Gastrocnemius medialis (tissue), 4 donors: ENCODE data around the gene TREML1. TPM values are rescaled to one million over a fixed set of nuclear protein-coding genes. Genes with fewer than 3 reads are reported as not detected.

ENCODE experiments used
- ATAC-seq, 2 donors: fragments of 150-250 bp; one replicate each; pipeline ENCODE4 v1.9.1; 2016
- DNase-seq, 2 donors: peaks; one replicate each; pipeline ENCODE4 v3.0.0-alpha.2; 2019
- H3K27ac ChIP-seq, 4 donors: fragments of 200-600 bp; sonication (generic); 1 replicate in 1 of 4; 2 replicates in 3 of 4; pipeline ENCODE4 v1.5.1; 2016 to 2018; ENCODE audit warnings: mild to moderate bottlenecking in 2 of 4, moderate library complexity in 1 of 4
- H3K27me3 ChIP-seq, 3 donors: fragments of 200-600 bp; sonication (generic) in 2 of 3; 1 replicate in 1 of 3; 2 replicates in 2 of 3; pipeline versions ENCODE4 v1.5.1 to v1.6.0; 2016 to 2019; ENCODE audit warnings: mild to moderate bottlenecking in 1 of 3, moderate library complexity in 1 of 3
- H3K36me3 ChIP-seq, 2 donors: fragments of 200-600 bp; sonication (generic) in 1 of 2; one replicate each; pipeline ENCODE4 v1.5.1; 2017 to 2018
- H3K4me1 ChIP-seq, 2 donors: fragments of 200-600 bp; sonication (generic) in 1 of 2; one replicate each; pipeline ENCODE4 v1.5.1; 2016 to 2017; ENCODE audit warnings: mild to moderate bottlenecking in 2 of 2
- H3K4me3 ChIP-seq, 4 donors: fragments of 200-600 bp; sonication (generic) in 3 of 4; 1 replicate in 1 of 4; 2 replicates in 3 of 4; pipeline ENCODE4 v1.5.1; 2016 to 2019; ENCODE audit warnings: mild to moderate bottlenecking in 2 of 4
- H3K9me3 ChIP-seq, 3 donors: fragments of 200-600 bp; sonication (generic) in 2 of 3; 1 replicate in 1 of 3; 2 replicates in 2 of 3; pipeline ENCODE4 v1.5.1; 2016 to 2019
- POLR2A ChIP-seq, 2 donors: fragments of 450-650 bp; IDR thresholded peaks; one replicate each; pipeline ENCODE4 v1.6.1; 2017; ENCODE audit warnings: antibody characterized with exemption in 2 of 2, mild to moderate bottlenecking in 2 of 2, moderate library complexity in 2 of 2
- in situ Hi-C, 4 donors: fragments of 200-750 bp; cut with MboI; loops; one replicate each; pipeline versions ENCODE4 v1.15.0 to v1.8.0; 2017; ENCODE audit warnings: low sequenced_read_pairs in 4 of 4
- intact Hi-C: fragments of 100-400 bp; cut with DNase I; formaldehyde crosslinking; loops from one replicate; pipeline ENCODE4 v1.15.1; 2023; ENCODE audit warnings: low total_unique reads
- total RNA-seq, 4 donors: library from RNA; depleted of rRNA; stranded (reverse); fragments of >200 nt; gene quantifications; one replicate each; pipeline versions ENCODE4 v1.1.0 to v1.2.3, GENCODE V29; 2016
- TF ChIP-seq, protein P1 (sequence below), 5 experiments: fragments of 450-650 bp in 3 of 5; fragments of 200-600 bp in 2 of 5; sonication (generic) in 2 of 5; IDR thresholded peaks in 4 of 5; conservative IDR thresholded peaks in 1 of 5; 1 replicate in 4 of 5; 2 replicates in 1 of 5; pipeline ENCODE4 v1.5.1; 2016 to 2019; ENCODE audit warnings: antibody characterized with exemption in 5 of 5, mild to moderate bottlenecking in 3 of 5, moderate library complexity in 3 of 5

The TREML1 gene
- total RNA-seq, 4 donors from 2014 or later, result not detected

DNA sequence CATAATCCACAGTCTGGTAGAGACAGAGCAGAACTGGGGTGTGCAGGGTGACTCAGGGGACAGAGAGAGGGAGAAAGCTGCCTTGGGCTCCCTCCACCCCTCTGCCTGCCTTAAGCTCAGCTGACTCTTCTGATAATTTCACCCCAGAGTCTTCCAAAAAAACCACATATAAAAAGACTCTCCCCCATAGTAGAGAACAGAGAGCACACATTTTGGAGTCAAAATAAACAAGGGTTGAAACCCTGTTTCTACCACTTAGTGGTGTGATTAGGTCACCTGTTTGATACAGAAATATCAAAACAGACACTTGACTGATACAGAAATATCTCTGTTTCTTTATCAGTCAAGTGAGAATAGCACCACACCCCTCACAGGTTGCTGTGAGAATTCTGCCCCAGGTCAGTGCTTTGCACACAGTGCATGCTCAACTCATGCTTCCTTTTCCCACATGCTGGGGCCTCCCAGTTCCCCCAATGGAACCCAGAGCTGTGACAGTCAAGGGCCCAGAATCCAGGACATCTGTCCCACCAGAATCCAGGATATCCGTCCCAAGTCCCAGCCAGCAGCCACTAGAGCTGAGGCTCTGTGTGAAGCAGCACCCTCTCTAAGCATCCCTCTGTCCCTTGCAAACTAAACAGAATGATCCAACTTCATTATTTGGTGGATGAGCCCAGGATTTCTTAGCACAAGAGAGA is 45.6 kb upstream of the TREML1 start:
- H3K9me3 ChIP-seq, result no peaks in the 10 kb centered on the region
- ATAC-seq (no peak), DNase-seq (no peak)
- no peak overlapping the region for H3K27ac ChIP-seq
- no peak overlapping the region for H3K4me3 ChIP-seq
- TF ChIP-seq, protein P1, sequence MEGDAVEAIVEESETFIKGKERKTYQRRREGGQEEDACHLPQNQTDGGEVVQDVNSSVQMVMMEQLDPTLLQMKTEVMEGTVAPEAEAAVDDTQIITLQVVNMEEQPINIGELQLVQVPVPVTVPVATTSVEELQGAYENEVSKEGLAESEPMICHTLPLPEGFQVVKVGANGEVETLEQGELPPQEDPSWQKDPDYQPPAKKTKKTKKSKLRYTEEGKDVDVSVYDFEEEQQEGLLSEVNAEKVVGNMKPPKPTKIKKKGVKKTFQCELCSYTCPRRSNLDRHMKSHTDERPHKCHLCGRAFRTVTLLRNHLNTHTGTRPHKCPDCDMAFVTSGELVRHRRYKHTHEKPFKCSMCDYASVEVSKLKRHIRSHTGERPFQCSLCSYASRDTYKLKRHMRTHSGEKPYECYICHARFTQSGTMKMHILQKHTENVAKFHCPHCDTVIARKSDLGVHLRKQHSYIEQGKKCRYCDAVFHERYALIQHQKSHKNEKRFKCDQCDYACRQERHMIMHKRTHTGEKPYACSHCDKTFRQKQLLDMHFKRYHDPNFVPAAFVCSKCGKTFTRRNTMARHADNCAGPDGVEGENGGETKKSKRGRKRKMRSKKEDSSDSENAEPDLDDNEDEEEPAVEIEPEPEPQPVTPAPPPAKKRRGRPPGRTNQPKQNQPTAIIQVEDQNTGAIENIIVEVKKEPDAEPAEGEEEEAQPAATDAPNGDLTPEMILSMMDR (IDR thresholded peaks at IDR 0.05 in 4 of 5, conservative IDR thresholded peaks at IDR 0.05 in 1 of 5), result no peak
- no peak for TF ChIP-seq POLR2A (IDR thresholded peaks at IDR 0.05)
- in situ Hi-C loops, result no loop called here
- H3K4me1 ChIP-seq, result no peaks in the 10 kb centered on the region
- peaks cover 0 to 14% (median 0%) of the 10 kb centered on the region in 3 donors for H3K27me3 ChIP-seq
- intact Hi-C loops, result no loop called here
- H3K36me3 ChIP-seq, result no peaks in the 10 kb centered on the region

GRCh38 chr6:41197234-41197633 is 43.1 kb upstream of the TREML1 start:
- intact Hi-C loops, result no loop called here
- in situ Hi-C loops, result no loop called here
- Histone ChIP-seq H3K27ac (no peak overlapping the region), H3K9me3 (no peaks in the 10 kb centered on the region), H3K4me1 (no peaks in the 10 kb centered on the region), H3K27me3 (peaks cover 0 to 14% (median 0%) of the 10 kb centered on the region in 3 donors), H3K36me3 (no peaks in the 10 kb centered on the region), H3K4me3 (no peak overlapping the region)
- TF ChIP-seq, protein P1 (IDR thresholded peaks at IDR 0.05 in 4 of 5, conservative IDR thresholded peaks at IDR 0.05 in 1 of 5), result no peak
- TF ChIP-seq POLR2A (IDR thresholded peaks at IDR 0.05), result no peak
- DNase-seq, result no peak
- ATAC-seq, result no peak

DNA sequence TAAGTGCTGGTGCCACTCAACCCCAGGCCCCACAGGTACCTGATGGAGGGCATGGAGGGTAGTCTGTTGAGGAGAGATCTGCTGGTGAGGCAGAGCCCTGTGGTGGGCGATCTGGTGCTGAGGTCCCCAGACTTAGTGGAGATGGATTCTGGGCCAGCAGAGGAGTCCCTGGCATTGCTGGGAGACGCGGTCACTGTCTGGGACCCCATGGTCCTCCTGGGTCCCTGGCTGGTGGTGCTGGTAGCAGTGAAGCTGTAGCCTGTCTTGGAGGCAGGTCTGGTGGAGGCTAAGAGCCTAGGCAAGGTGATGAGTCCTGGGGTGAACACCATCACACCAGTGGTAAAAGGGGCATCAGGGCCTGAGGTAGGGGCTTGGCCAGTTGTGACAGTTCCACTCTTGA is 40.2 kb upstream of the TREML1 start:
- in situ Hi-C loops, result no loop called here
- DNase-seq, result no peak
- Histone ChIP-seq H3K27me3 (peaks cover 0 to 14% (median 0%) of the 10 kb centered on the region in 3 donors), H3K27ac (no peak overlapping the region), H3K9me3 (no peaks in the 10 kb centered on the region), H3K36me3 (no peaks in the 10 kb centered on the region), H3K4me3 (no peak overlapping the region), H3K4me1 (no peaks in the 10 kb centered on the region)
- intact Hi-C loops, result no loop called here
- TF ChIP-seq, protein P1 (IDR thresholded peaks at IDR 0.05 in 4 of 5, conservative IDR thresholded peaks at IDR 0.05 in 1 of 5), result no peak
- no peak for TF ChIP-seq POLR2A (IDR thresholded peaks at IDR 0.05)
- ATAC-seq, result no peak

- in situ Hi-C loops, result no loop called here
- TF ChIP-seq, protein P1 (IDR thresholded peaks at IDR 0.05 in 4 of 5, conservative IDR thresholded peaks at IDR 0.05 in 1 of 5), result no peak
- no peak for TF ChIP-seq POLR2A (IDR thresholded peaks at IDR 0.05)
- no peaks in the 10 kb centered on the region for H3K36me3 ChIP-seq
- H3K27ac ChIP-seq, result no peak overlapping the region
- H3K4me3 ChIP-seq, result no peak overlapping the region
- DNase-seq (no peak), ATAC-seq (no peak)
- intact Hi-C loops, result no loop called here
- no peaks in the 10 kb centered on the region for H3K4me1 ChIP-seq
- H3K9me3 ChIP-seq, result no peaks in the 10 kb centered on the region
- H3K27me3 ChIP-seq, result peaks cover 0 to 14% (median 0%) of the 10 kb centered on the region in 3 donors
Measured at GRCh38 chr6:41193884-41194283, 39.7 kb upstream of the TREML1 start.
